Midbrain (tissue), 1 donor: Measurements from ENCODE around the gene HRH2.
"Not testable (repeated sequence)": the region's sequence is repeated elsewhere in the genome, so short reads cannot be mapped to it uniquely, and the experiment has no call there.

Experiments
- DNase-seq: peaks from one replicate; lab custom pipeline; 2025; lab: John Stamatoyannopoulos, UW

The HRH2 gene

GRCh38 chr5:175741556-175741955 lies 83.7 kb downstream of the HRH2 start:
- no peak for DNase-seq

- no peak for DNase-seq
Measured at GRCh38 chr5:175742290-175742994, 84.6 kb downstream of the HRH2 start.

- DNase-seq = no peak
Measured at GRCh38 chr5:175743676-175744210, 85.9 kb downstream of the HRH2 start.

DNA sequence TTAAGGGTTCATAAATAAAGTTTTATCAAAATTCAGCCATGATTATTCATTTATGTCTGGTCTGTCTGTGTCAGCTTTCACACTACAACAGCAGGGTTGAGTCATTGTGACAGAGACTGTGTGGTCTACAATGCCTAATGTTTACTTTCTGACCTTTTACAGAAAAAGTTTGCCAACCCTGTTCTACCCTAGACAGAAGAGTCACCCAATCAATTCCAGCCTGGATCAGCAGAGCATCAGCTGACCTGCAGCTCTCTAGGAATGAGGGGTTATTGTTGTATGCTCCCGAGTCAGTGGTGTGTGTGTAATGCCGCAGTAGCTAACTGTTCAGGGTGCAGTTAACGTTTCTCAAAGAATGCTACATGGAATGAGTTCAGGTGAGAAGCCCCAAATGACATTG lies 87.3 kb downstream of the HRH2 start:
- DNase-seq = no peak

DNA sequence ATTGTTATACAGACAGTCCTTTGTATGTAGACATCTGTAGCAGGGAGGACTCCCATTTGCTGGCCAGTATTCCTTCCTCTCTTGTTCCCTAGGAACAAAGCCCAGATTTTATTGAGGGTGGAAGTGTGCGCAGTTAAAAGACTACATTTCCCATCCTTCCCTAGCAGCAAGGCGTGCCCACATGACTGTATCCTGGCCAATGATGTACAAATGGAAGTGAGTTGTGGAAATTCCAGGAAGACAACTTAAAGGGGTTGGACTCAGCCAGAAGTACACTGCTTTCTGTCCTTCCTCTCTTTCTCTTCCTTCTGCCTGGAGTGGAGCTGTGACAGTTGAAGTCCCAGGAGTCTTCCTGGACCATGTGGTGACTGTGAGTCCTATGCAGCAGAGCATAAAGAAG lies 89.0 kb downstream of the HRH2 start:
- DNase-seq = peak; percentile 58

DNA sequence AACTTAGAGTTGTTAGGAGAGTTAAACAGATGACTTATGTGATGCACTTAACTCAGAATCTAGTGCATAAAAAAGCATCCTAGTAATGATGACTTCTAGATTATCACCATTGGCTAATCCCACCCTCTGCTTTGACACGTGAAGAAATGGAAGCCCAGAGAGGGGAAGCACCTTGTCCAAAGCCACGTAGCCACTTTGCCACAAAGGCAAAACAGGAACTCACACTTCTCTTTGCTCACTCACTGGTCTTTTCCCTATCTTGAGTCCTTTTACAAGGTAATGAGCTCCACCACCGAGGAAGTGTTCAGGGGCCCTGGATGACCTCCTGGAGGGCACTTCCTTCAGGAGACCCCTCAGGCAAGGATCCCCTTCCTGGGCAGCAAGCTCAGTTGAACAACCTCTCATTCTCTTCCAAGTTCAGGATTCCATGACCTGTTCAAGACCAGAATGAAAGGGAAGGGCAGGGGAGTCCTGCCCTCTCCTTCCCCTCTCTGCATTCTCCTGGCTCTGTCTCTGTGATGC lies 89.7 kb downstream of the HRH2 start:
- DNase-seq = no peak

- DNase-seq = no peak
Measured at GRCh38 chr5:175748650-175749049, 90.8 kb downstream of the HRH2 start.

GRCh38 chr5:175749591-175749990 lies 91.7 kb downstream of the HRH2 start:
- no peak for DNase-seq

GRCh38 chr5:175750511-175750931 lies 92.7 kb downstream of the HRH2 start:
- DNase-seq = no peak

GRCh38 chr5:175751369-175751768 lies 93.5 kb downstream of the HRH2 start:
- DNase-seq = no peak

- DNase-seq = no peak
Measured at GRCh38 chr5:175752826-175753535, 95.1 kb downstream of the HRH2 start.

DNA sequence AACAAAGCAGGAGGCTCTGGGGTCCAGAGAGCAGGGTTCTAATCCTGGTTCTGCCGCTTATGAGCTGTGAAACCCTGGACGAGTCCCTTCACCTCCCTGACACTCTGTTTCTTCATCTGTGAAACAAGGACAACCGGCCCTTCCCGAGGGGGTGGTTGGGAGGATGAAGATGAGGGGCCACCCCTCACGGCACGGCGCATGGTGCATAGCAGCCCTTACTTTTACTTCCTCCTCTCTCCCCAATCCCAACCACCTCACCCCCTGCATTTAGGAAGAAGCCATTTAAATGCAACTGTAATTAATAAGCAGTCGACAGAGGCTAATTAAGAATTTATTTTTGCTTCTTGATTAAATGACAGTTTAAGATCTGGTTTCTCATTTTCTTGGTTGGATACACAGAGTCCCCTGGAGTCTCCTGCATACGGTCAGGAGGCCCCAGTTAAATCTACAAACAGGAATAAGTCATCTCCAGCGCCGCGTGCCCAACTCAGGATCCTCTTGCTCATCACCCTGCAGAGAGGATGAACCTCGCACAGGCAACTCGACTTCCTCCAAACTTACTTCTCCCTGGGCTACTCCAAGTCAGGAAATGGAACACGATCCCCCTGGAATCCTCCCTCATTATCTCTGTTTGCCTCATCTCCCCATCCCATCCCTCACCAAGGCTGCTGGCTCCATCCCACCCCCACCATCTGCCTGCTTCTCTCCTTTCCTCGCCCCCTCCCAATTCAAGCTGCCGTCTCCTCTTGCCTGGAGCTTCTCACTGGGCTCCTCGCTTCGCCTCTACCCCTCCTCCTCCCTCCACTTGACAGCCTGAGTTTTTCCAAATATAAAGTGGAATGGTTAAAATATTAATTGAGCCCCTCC lies 95.9 kb downstream of the HRH2 start:
- no peak for DNase-seq

DNA sequence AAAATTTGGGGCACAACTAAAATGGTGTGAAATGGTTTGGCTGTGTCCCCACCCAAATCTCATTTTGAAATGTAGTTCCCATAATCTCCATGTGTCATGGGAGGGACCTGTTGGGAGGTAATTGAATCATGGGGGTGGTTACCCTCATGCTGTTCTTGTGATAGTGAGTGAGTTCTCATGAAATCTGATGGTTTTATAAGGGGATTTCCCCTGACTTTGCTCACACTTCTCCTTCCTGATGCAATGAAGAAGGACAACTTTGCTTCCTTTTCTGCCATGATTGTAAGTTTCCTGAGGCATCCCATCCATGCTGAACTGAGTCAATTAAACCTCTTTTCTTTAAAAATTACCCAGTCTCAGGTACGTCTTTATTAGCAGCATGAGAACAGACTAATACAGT lies 102.1 kb downstream of the HRH2 start:
- not testable (repeated sequence) for DNase-seq
